GM12878 (cell line): ENCODE results near the gene CD48. TPM values are rescaled to one million over a fixed set of nuclear protein-coding genes. Genes with fewer than 3 reads are reported as not detected.

ENCODE experiments used
- ATF3 ChIP-seq: IDR thresholded peaks from 2 replicates; pipeline ENCODE4 v1.6.1; 2011; ENCODE audit warnings: low read depth, mild to moderate bottlenecking, low read length, moderate library complexity, borderline replicate concordance; ENCODE audit errors: extremely low read depth
- BMI1 ChIP-seq: fragments of 450-650 bp; IDR thresholded peaks from 2 replicates; pipeline ENCODE4 v1.6.1; 2016; ENCODE audit warnings: mild to moderate bottlenecking, moderate library complexity, borderline replicate concordance
- BRCA1 ChIP-seq: IDR thresholded peaks from 2 replicates; pipeline ENCODE4 v1.6.1; 2011; ENCODE audit warnings: low read depth, low read length, improper control_type of control experiment
- CEBPB ChIP-seq, 2 experiments: fragments of 150-350 bp in 1 of 2; IDR thresholded peaks; 2 replicates each; pipeline ENCODE4 v1.6.1; 2012 to 2014; ENCODE audit warnings: low read depth in 2 of 2, low read length in 2 of 2, borderline replicate concordance in 1 of 2, inconsistent platforms in 1 of 2
- FOS ChIP-seq: IDR thresholded peaks from 3 replicates; pipeline ENCODE4 v1.6.1; 2011; ENCODE audit warnings: borderline replicate concordance; ENCODE audit not compliant: insufficient read length; ENCODE audit errors: extremely low read depth
- IKZF1 ChIP-seq: fragments of 450-650 bp; conservative IDR thresholded peaks from 2 replicates; pipeline ENCODE4 v1.6.1; 2017; ENCODE audit warnings: antibody characterized with exemption, mild to moderate bottlenecking
- KDM1A ChIP-seq: fragments of 200-600 bp; sonication (generic); IDR thresholded peaks from 2 replicates; pipeline ENCODE4 v1.6.1; 2016; ENCODE audit warnings: borderline replicate concordance
- KLF5 ChIP-seq: fragments of 450-650 bp; IDR thresholded peaks from 2 replicates; pipeline ENCODE4 v1.6.1; 2014; ENCODE audit warnings: mild to moderate bottlenecking; ENCODE audit not compliant: partially characterized antibody
- MEF2A ChIP-seq: IDR thresholded peaks from 2 replicates; pipeline ENCODE4 v1.6.1; 2011; ENCODE audit warnings: low read depth, mild to moderate bottlenecking, low read length, moderate library complexity; ENCODE audit not compliant: insufficient read depth
- MYB ChIP-seq: fragments of 150-350 bp; IDR thresholded peaks from 2 replicates; pipeline ENCODE4 v1.6.1; 2014; ENCODE audit warnings: mild to moderate bottlenecking, low read depth, low read length, borderline replicate concordance
- MYC ChIP-seq: IDR thresholded peaks from 2 replicates; pipeline ENCODE4 v1.6.1; 2011; ENCODE audit warnings: mild to moderate bottlenecking, low read length, moderate library complexity, inconsistent platforms; ENCODE audit not compliant: insufficient read depth, insufficient replicate concordance, insufficient read length, severe bottlenecking
- NBN ChIP-seq: fragments of 450-650 bp; IDR thresholded peaks from 2 replicates; pipeline ENCODE4 v1.6.1; 2016
- NR2C1 ChIP-seq: fragments of 450-650 bp; IDR thresholded peaks from 2 replicates; pipeline ENCODE4 v1.6.1; 2017; ENCODE audit warnings: antibody characterized with exemption, mild to moderate bottlenecking, moderate library complexity
- PBX3 ChIP-seq: IDR thresholded peaks from 2 replicates; pipeline ENCODE4 v1.6.1; 2011; ENCODE audit warnings: mild to moderate bottlenecking, low read depth, low read length, moderate library complexity; ENCODE audit not compliant: insufficient replicate concordance
- POU2F2 ChIP-seq: IDR thresholded peaks from 3 replicates; pipeline ENCODE4 v1.6.1; 2011; ENCODE audit warnings: low read depth, mild to moderate bottlenecking, low read length, borderline replicate concordance
- RELB ChIP-seq: fragments of 450-650 bp; IDR thresholded peaks from 2 replicates; pipeline ENCODE4 v1.6.1; 2017; ENCODE audit warnings: low read depth, mild to moderate bottlenecking, moderate library complexity
- SP1 ChIP-seq: IDR thresholded peaks from one replicate; pipeline ENCODE4 v1.6.1; 2011; ENCODE audit warnings: low read depth, low read length
- STAT1 ChIP-seq: fragments of 450-650 bp; conservative IDR thresholded peaks from 2 replicates; pipeline ENCODE4 v1.6.1; 2014; ENCODE audit warnings: antibody characterized with exemption, mild to moderate bottlenecking
- USF2 ChIP-seq: IDR thresholded peaks from 2 replicates; pipeline ENCODE4 v1.6.1; 2011; ENCODE audit warnings: low read depth, low read length, improper control_type of control experiment, borderline replicate concordance
- ZBTB40 ChIP-seq: fragments of 450-650 bp; IDR thresholded peaks from 2 replicates; pipeline ENCODE4 v1.6.1; 2016; ENCODE audit warnings: mild to moderate bottlenecking, moderate library complexity, borderline replicate concordance
- ZNF207 ChIP-seq: fragments of 450-650 bp; IDR thresholded peaks from 2 replicates; pipeline ENCODE4 v1.6.1; 2014; ENCODE audit warnings: antibody characterized with exemption, mild to moderate bottlenecking, borderline replicate concordance
- ZNF274 ChIP-seq: IDR thresholded peaks from one replicate; pipeline ENCODE4 v1.8.0; 2011; ENCODE audit not compliant: insufficient read length, insufficient read depth
- polyA plus RNA-seq, 11 experiments: library from polyadenylated mRNA; depleted of rRNA in 4 of 11; unstranded in 6 of 11; stranded (reverse) in 5 of 11; fragments of >200 nt; fragmentation: Nextera tagmentation in 4 of 11; fragmentation: Illumina TruSeq in 1 of 11; extraction: Ambion mirVana in 4 of 11; extraction: Trizol in 1 of 11; gene quantifications; 1 replicate in 1 of 11; 2 replicates in 10 of 11; pipeline versions ENCODE4 v1.2.1 to v1.2.3, GENCODE V29; 2011 to 2016; ENCODE audit warnings: inconsistent platforms in 2 of 11, missing spikeins in 2 of 11, low read depth in 1 of 11
- total RNA-seq, 4 experiments: library from RNA; depleted of rRNA in 3 of 4; stranded (reverse); fragments of >200 nt in 3 of 4; fragmentation: Illumina TruSeq in 1 of 4; extraction: Trizol in 1 of 4; gene quantifications; 2 replicates each; pipeline versions ENCODE4 v1.2.1 to v1.2.3, GENCODE V29; 2013 to 2021

CD48 gene
- total and polyA plus RNA-seq, 10 of the 15 experiments (the other 5 are each of a cell fraction or from before 2014, with no cell fraction given): 302 to 1,315 (median 430) TPM

- TF ChIP-seq SP1 (no peak), PBX3 (no peak), ATF3 (no peak), KLF5 (no peak), ZBTB40 (no peak), NBN (peak; percentile 33; the same call in 1 of the 2 replicates), KDM1A (no peak), MEF2A (no peak), MYC (no peak), MYB (no peak), FOS (no peak), BMI1 (peak; percentile 22; the same call in 1 of the 2 replicates), ZNF274 (no peak), STAT1 (no peak), USF2 (no peak), ZNF207 (peak; percentile 48; the same call in 1 of the 2 replicates), BRCA1 (no peak), POU2F2 (0 out of 3 replicates have a peak, but pooled peaks have one; percentile 15), NR2C1 (no peak), CEBPB (IDR thresholded peaks at IDR 0.05; ENCODE audit: borderline replicate concordance in 1 of 2, low read depth in 2 of 2, low read length in 2 of 2) (no peak), IKZF1 (peak; percentile 64), RELB (peak; percentile 61)
Measured at GRCh38 chr1:160744199-160744851, 32.7 kb upstream of the CD48 start (continued).
